ENCODE measurements around the gene CCDC92B.
"Not testable (repeated sequence)": the region's sequence is repeated elsewhere in the genome, so short reads cannot be mapped to it uniquely, and the experiment has no call there.

The CCDC92B gene

GRCh38 chr17:2703606-2704005, 45.8 kb downstream of the CCDC92B start:
- no peak for DNase-seq (ENCODE audit: low read depth)

DNA sequence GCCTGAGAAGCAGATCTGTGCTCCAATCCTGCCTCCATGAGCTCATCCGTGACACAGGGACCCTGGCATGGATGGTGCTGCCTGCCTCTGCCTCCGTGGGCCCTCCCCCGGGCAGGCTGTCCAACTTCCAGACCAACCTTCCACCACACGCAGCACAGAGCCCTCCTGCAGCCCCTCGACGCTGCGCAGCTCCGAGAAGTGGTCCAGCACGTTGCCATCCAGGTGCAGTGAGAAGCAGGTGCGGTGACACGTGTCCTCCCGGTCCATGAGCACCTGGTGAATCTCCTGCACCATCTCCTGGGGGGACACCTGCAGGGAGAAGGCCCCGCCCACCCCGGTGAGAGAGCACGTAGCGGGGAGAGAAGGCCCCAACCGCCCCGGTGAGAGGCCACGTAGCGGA, 46.3 kb downstream of the CCDC92B start:
- no peak for DNase-seq (ENCODE audit: low read depth)

GRCh38 chr17:2701996-2702741, 47.3 kb downstream of the CCDC92B start:
- DNase-seq (ENCODE audit: low read depth) = no peak

DNA sequence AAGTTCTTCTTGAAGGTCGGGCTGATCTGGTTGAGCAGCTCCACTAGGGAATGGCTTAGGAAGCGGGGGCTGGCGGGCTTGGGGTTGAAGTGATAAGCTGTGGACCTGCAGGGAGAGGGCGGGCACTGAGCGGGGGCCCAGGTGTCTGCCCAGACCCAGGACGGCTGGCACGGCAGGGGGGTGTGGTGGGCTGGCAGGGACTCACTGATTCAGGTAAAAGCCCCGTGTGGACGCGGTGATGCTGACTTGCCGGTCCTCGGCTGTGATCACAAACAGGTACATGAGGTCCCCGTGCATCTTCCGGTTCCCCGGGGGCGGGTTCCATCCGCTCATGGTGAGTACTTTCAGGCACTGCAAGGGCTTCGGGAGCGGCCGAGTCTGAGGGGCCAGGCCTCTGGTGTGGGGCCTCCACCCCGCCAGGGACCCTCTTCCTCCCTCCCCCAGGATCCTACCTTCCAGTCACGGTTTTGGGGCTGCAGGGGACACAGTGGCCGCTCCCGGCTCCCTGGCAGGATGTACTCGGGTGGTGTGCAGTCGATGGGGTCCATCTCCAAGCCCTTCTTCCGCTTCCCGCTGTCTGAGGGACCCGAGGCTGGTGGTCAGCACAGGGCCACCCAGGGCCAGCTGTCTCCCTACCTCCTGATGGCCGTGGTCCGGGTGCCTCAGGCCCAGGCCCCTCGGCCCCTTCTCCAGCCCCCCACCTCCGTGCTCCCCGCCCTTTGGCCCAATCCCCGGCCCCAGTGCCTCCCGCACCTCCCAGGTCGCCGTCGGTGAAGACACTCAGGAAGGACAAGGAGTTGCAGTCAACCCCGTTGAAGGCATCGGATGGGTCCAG, 48.1 kb downstream of the CCDC92B start:
- no peak for DNase-seq (ENCODE audit: low read depth)

DNA sequence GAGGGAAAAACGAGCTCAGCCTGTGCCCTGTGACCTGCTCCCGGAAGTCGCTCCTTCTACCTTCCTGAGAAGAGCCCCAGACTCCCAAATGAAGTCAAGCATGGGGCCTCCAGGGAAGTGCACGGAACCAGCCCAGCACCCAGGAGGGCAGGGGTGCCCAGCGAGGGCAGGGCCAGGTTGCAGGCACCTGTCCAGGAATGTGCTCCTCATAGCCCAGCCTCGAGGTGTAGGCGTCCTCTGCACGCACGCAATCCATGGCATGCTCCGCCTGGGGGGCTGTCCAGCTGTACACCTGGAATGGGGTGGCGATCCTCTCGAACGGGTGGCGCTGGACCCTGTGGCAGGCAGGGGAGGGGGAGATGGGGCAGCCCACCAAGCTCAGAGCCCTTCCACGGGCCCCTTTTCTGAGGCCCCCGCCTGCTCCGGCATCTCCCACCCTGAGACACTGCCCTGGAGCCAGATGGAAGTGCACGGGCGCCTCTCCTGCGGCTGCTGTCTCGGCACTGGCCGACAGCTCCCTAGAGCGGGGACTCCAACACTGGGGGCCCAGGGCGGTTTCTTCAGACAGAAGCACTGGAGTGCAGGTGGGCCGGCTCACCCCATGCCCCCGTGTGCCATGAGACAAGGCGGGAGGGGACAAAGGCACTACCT, 48.8 kb downstream of the CCDC92B start:
- DNase-seq (ENCODE audit: low read depth) = no peak

- no peak for DNase-seq (ENCODE audit: low read depth)
These were observed 49.4 kb downstream of the CCDC92B start for GRCh38 chr17:2700030-2700490.

DNA sequence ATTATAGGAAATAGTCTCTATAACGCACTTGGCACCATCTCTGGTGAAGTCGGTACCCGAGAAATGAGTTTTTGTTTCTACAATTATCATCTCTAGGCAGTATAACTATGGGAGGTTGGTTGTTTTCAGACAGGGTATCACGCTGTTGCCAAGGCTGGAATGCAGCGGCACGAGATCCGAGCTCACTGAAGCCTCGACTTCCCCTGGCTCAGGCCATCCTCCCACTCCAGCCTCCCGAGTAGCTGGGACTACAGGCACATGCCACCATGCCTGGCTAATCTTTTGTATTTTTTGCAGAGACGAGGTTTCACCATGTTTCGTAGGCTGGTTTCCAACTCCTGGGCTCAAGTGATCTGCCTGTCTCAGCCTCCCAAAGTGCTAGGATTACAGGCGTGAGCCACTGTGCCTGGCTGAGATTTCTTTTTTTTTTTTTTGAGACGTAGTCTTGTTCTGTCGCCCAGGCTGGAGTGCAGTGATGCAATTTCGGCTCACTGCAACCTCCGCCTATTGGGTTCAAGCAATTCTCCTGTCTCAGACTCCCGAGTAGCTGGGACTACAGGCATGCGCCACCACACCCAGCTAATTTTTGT, 50.1 kb downstream of the CCDC92B start:
- not testable (repeated sequence) for DNase-seq (ENCODE audit: low read depth)

DNA sequence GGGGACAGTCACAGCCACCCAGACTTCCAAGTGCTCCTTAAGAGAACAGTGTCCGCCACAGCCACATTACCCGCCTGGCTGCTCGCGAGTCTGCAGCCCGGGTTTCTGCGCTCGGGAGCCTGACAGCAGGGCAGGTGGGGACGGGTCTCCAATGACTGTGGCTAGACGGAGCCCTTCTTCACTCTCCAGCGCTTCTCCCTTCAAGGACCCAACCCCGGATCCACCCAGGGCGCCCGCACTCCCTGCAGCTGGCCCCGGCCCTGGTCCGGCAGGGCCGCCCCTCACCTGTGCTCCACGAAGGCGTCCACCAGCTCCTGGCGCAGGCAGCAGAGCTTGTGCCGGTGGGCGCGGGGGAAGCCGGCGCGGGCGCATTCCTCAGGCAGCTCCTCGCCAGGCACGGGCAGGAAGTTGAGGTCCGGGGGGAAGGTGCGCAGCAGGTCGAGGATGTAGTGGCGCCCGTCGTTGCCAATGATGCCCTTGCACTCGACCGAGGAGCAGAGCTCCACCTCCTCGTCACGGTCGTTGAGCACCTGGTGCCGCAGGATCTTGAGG, 51.8 kb downstream of the CCDC92B start:
- no peak for DNase-seq (ENCODE audit: low read depth)

- no peak for DNase-seq (ENCODE audit: low read depth)
These were observed 53.3 kb downstream of the CCDC92B start for GRCh38 chr17:2695961-2696760.

- DNase-seq (ENCODE audit: low read depth) = no peak
These were observed 54.0 kb downstream of the CCDC92B start for GRCh38 chr17:2695243-2695960.

GRCh38 chr17:2694381-2695242, 54.8 kb downstream of the CCDC92B start:
- no peak for DNase-seq (ENCODE audit: low read depth)

DNA sequence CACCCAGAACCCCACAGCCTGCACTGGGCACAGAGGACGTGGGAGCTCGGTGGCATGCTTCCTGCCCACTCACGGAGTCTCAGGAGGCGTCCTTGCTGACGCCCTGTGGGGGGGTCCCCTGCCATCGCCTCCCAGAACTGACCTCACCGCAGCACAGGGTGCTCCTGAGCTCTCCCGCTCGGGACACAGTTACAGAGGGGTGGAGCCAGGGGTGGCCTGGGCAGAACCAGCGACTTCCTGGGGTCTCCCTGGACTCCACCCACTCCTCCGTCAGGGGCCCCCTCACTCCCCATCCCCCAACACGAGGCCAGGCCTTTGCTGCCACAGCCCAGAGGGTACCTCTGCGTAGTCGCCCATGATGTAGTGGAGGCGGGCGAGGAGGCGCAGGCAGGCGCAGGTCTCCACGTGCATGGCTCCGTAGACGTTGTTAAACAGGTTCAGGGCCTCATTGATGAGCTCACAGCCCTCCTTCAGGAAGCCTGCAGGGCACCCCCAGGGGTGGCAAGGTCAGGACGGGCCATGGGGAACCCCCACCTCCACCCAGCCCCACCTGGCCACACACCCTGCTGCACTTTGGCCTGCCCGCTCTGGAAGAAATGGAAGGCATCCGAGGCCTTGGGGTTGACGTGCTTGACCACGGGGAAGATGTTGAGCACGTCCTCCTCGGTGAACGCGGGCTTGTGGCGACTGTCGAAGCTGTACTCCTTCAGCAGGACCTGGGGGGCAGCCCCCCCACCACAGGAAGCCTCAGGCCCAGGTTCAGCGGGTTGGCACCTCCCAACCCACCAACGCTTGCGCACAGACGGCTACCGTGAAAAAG, 55.7 kb downstream of the CCDC92B start:
- no peak for DNase-seq (ENCODE audit: low read depth)

DNA sequence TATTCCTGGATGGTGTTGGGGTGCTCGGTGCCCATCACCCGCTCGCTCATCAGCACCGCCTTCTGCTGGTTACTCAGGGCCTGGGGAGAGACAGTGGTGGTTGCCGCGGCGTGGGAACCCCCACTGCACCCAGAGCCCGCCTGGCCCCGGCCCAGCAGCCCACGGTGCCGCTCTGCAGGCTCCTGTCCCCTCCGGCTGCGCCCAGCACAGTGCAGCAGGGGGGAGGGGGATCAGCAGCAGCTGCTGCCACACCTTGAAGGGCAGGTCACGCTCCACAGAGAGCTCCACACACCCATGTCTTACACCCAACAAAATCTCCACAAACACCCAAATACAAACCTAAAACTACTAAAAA, 56.7 kb downstream of the CCDC92B start:
- no peak for DNase-seq (ENCODE audit: low read depth)

GRCh38 chr17:2691965-2692780, 57.3 kb downstream of the CCDC92B start:
- DNase-seq (ENCODE audit: low read depth) = no peak

DNA sequence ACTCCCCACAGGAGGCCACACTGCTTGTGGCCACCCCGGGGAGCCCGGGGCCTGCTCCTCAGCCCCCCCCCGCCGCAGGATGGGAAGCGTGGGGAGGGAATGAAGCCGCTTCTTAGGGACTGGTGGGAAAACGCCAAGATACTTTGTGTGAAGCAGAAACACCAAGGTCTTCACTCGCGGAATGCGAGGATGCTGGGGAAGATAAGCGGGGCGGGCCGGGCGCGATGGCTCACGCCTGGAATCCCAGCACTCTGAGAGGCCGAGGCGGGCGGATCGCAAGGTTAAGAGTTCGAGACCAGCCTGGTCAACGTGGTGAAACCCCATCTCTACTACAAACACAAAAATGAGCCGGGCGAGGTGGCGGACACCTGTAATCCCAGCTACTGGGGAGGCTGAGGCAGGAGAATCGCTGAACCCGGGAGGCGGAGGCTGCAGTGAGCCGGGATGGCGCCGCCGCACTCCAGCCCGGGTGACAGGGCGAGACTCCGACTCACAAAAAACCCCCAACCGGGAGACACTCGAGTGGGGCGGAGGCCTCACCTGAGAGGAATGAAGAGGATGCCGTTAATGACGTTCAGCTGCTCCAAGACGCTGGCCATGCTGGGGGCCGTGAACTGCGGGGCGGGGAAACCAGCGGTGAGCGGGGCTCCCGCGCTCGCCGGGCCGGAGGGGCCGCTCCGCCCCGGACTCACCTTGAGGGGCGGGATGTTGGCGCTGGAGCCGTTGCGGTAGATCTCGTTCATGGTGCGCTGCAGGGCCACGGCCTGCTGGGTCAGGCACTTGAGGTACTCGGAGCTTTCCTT, 58.2 kb downstream of the CCDC92B start:
- no peak for DNase-seq (ENCODE audit: low read depth)

DNA sequence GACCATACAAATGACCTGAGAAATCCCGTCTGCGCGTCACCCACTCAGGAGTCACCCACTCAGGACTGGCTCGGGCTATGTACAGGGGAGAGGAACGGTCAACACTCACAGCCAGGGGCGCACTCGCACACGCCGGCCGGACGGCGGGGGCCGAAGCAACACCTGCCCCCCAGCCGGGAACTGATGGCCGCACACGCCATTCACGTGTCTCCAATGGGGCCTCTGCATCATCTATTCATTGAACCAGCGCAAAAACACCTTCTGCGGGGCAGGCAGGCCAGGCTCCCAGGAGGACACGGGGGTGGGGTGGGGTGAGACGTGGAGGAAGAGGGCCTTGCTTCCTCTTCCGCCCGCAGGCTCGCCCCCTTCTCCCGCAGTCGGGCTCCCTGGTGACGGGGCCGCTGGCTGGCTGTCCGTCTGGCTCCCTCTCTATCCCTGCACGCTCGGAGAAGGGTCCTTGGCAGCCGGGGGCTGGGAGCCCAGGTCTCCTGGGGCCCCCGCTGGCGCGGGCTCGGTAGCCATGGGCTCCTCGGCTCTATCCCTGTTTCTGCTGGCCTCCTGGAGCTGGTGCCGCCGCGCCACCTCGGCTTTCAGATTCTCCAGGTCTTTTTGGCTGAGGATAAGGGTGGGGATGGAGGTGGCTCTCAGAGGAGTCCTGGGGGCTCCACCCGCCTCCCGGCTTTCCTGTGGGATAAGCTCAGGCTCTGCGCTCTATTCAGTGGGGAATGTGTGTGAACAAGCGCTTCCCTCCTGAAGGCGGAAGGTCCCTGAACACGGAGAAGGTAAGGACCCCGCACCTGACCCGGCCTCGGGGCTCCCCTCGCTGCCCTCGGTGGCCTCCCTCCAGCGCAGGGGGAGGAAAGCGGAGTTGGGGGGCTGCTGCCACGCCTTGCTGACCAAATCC, 59.0 kb downstream of the CCDC92B start:
- no peak for DNase-seq (ENCODE audit: low read depth)

Data from stimulated activated CD8-positive, alpha-beta memory T cell treated with anti-CD3 and anti-CD28 coated beads, Interleukin-12 subunit alpha, Interleukin-12 subunit beta, amount 100 ng/mL, for 4 hours (primary cell).